ENCODE measurements around the gene LIME1. TPM values are rescaled to one million over a fixed set of nuclear protein-coding genes. Genes with fewer than 3 reads are reported as not detected.

Gene LIME1
- total RNA-seq, 1 experiment from 2014 or later, result 4.5 TPM

- TF ChIP-seq ZNF219 (CRISPR knock-in tag; IDR thresholded peaks at IDR 0.05; ENCODE audit: borderline replicate concordance) (no peak), IRF1 (CRISPR knock-in tag; IDR thresholded peaks at IDR 0.05) (no peak), NFYB (CRISPR knock-in tag; conservative IDR thresholded peaks at IDR 0.05; ENCODE audit: low read depth) (no peak), ZBTB21 (CRISPR knock-in tag; IDR thresholded peaks at IDR 0.05; ENCODE audit: borderline replicate concordance) (no peak)
These were observed 2.8 kb upstream of the LIME1 start (continued) for GRCh38 chr20:63733579-63734081.

- ATAC-seq (no peak), DNase-seq (ENCODE audit: low spot score) (no peak)
- POLR2A ChIA-PET, result no interaction called here
These were observed 2.1 kb upstream of the LIME1 start for GRCh38 chr20:63734111-63734945.

More at GRCh38 chr20:63734111-63734945, 2.1 kb upstream of the LIME1 start:
- H3K36me3 Mint-ChIP-seq, result peaks cover 8% of the 10 kb centered on the region; the same call in 1 of the 2 replicates
- TF ChIP-seq ZNF138 (CRISPR knock-in tag; conservative IDR thresholded peaks at IDR 0.05) (no peak), FOXP1 (CRISPR knock-in tag; IDR thresholded peaks at IDR 0.05; ENCODE audit: borderline replicate concordance) (no peak), ZNF396 (CRISPR knock-in tag; IDR thresholded peaks at IDR 0.05; ENCODE audit: borderline replicate concordance) (no peak), MLX (CRISPR knock-in tag; IDR thresholded peaks at IDR 0.05) (no peak), ERG (CRISPR knock-in tag; IDR thresholded peaks at IDR 0.05) (no peak), E2F1 (CRISPR knock-in tag; IDR thresholded peaks at IDR 0.05) (no peak), TEAD1 (CRISPR knock-in tag; IDR thresholded peaks at IDR 0.05) (no peak), STAT6 (CRISPR knock-in tag; conservative IDR thresholded peaks at IDR 0.05; ENCODE audit: low read depth) (no peak), MXD4 (CRISPR knock-in tag; IDR thresholded peaks at IDR 0.05; ENCODE audit: borderline replicate concordance) (no peak), CDX4 (CRISPR knock-in tag; IDR thresholded peaks at IDR 0.05; ENCODE audit: borderline replicate concordance) (no peak), NR2C2 (CRISPR knock-in tag; IDR thresholded peaks at IDR 0.05) (no peak), E2F4 (CRISPR knock-in tag; IDR thresholded peaks at IDR 0.05; ENCODE audit: borderline replicate concordance, low read depth) (no peak)
- no peak overlapping the region for H3K4me3 Mint-ChIP-seq
- H3K27me3 Mint-ChIP-seq (ENCODE audit: low read depth), result no peaks in the 10 kb centered on the region
- CTCF ChIA-PET, result interaction anchor here (3.1 kb wide), 1 partner anchor 41 kb away, joined by 14 read pairs; no protein-coding TSS in a partner anchor
- H3K27ac Mint-ChIP-seq, result no peak overlapping the region; the same call in 1 of the 2 replicates
- H3K9me3 Mint-ChIP-seq, result no peaks in the 10 kb centered on the region
- H3K4me1 Mint-ChIP-seq, result no peaks in the 10 kb centered on the region

Measured in WTC11 (cell line).